ENCODE data around the gene SCYGR2.

SCYGR2 gene

GRCh38 chr2:227576110-227576509 lies 22.6 kb upstream of the SCYGR2 start:
- H3K9me3 ChIP-seq (ENCODE audit: control extremely low read depth in 1 of 5, control insufficient read depth in 4 of 5, insufficient read depth in 2 of 5, low read depth in 1 of 5, low read length in 4 of 5): no peaks in the 10 kb centered on the region
- peaks cover 0 to 2% (median 0%) of the 10 kb centered on the region in 5 experiments for H3K27me3 ChIP-seq (replicated peaks in 2 of 5; ENCODE audit: control insufficient read depth in 4 of 5, insufficient read depth in 5 of 5, low read length in 4 of 5)
- H3K36me3 ChIP-seq (ENCODE audit: control insufficient read depth in 4 of 4, insufficient read depth in 4 of 4, low read length in 3 of 4): no peaks in the 10 kb centered on the region
- H3K4me3 ChIP-seq (ENCODE audit: control insufficient read depth in 1 of 7, extremely low read depth in 1 of 7, insufficient read depth in 4 of 7, low read depth in 2 of 7, low read length in 6 of 7): no peak overlapping the region
- DNase-seq: no peak
- H3K4me1 ChIP-seq (ENCODE audit: control extremely low read depth in 1 of 4, control insufficient read depth in 4 of 4, insufficient read depth in 4 of 4, low read length in 3 of 4): no peaks in the 10 kb centered on the region
- POLR2A ChIA-PET: no interaction called here
- no peak overlapping the region for H3K27ac ChIP-seq (ENCODE audit: insufficient read depth in 1 of 2, low read depth in 1 of 2, low read length in 2 of 2, poor library complexity in 1 of 2, severe bottlenecking in 2 of 2)
- CTCF ChIA-PET: interaction anchor here (0.6 kb wide), 1 partner anchor 769 kb away, joined by 3 read pairs; no protein-coding TSS in a partner anchor

DNA sequence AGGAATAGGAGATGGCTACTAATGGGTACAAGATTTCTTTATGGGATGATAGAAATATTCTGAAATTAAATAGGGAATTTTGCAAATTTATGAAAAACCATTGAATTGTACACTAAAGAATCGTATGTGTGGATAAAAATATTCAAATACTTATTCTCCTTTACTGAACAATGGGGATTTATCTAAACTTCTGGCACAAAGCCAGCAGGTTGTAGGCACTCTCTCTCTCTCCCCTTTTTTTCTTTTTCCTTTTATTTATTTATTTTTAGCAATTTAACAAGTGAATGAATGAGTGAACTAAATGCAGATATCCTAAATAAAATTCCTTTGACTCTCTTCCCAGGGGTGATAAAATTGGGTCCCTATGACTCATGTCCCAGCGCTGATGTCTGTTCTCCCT lies 21.9 kb upstream of the SCYGR2 start:
- Histone ChIP-seq H3K27ac (ENCODE audit: insufficient read depth in 1 of 2, low read depth in 1 of 2, low read length in 2 of 2, poor library complexity in 1 of 2, severe bottlenecking in 2 of 2) (no peak overlapping the region), H3K27me3 (replicated peaks in 2 of 5; ENCODE audit: control insufficient read depth in 4 of 5, insufficient read depth in 5 of 5, low read length in 4 of 5) (peaks cover 0 to 2% (median 0%) of the 10 kb centered on the region in 5 experiments), H3K36me3 (ENCODE audit: control insufficient read depth in 4 of 4, insufficient read depth in 4 of 4, low read length in 3 of 4) (no peaks in the 10 kb centered on the region), H3K4me3 (ENCODE audit: control insufficient read depth in 1 of 7, extremely low read depth in 1 of 7, insufficient read depth in 4 of 7, low read depth in 2 of 7, low read length in 6 of 7) (no peak overlapping the region), H3K4me1 (ENCODE audit: control extremely low read depth in 1 of 4, control insufficient read depth in 4 of 4, insufficient read depth in 4 of 4, low read length in 3 of 4) (no peaks in the 10 kb centered on the region), H3K9me3 (ENCODE audit: control extremely low read depth in 1 of 5, control insufficient read depth in 4 of 5, insufficient read depth in 2 of 5, low read depth in 1 of 5, low read length in 4 of 5) (no peaks in the 10 kb centered on the region)
- ChIA-PET CTCF (no interaction called here), POLR2A (no interaction called here)
- no peak for DNase-seq
- 92% methylated on average over 1 of the region's 2 CpGs for WGBS (ENCODE audit: insufficient coverage)

DNA sequence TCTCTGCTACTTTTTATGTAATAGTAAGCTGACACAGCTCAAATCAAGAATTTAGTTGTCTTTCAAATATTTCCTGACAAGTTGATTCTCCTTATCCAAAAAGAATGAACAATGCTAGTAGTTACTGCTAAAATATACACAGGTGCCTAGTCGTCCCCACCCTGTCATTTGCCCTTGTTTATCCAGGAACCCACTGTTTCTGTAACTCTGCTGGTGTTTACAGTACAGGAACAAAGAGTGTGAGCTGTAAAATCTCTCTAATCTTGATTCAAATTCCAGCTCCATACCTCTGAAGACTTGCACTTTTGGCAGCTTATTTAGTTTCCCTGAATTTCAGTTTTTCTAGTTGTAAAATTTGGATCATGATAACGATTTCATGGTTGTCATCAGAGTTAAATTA lies 21.1 kb upstream of the SCYGR2 start:
- POLR2A ChIA-PET: no interaction called here

DNA sequence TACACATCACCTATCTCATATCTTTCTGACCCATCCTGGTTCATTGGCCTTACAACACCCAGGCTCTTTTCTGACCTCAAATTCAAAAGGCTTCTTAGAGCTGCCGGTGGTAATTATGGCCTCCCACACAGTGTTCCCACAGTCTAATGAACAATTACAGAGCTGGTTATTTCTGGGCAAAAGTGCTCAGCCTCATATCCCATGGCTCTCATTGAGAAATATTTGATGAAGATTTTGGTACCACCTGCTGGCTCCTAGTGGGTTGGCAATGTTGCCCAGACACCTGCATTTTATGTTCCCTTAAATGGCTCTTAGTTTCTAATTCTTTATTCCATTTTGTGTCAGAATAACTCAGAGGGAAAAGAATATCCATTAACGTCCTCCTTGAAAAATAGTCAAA lies 20.1 kb upstream of the SCYGR2 start:
- Histone ChIP-seq H3K4me1 (ENCODE audit: control extremely low read depth in 1 of 4, control insufficient read depth in 4 of 4, insufficient read depth in 4 of 4, low read length in 3 of 4) (no peaks in the 10 kb centered on the region), H3K4me3 (ENCODE audit: control insufficient read depth in 1 of 7, extremely low read depth in 1 of 7, insufficient read depth in 4 of 7, low read depth in 2 of 7, low read length in 6 of 7) (no peak overlapping the region), H3K9me3 (ENCODE audit: control extremely low read depth in 1 of 5, control insufficient read depth in 4 of 5, insufficient read depth in 2 of 5, low read depth in 1 of 5, low read length in 4 of 5) (peaks cover 0 to 6% (median 0%) of the 10 kb centered on the region in 5 experiments), H3K27me3 (replicated peaks in 2 of 5; ENCODE audit: control insufficient read depth in 4 of 5, insufficient read depth in 5 of 5, low read length in 4 of 5) (peaks cover 0 to 2% (median 0%) of the 10 kb centered on the region in 5 experiments), H3K36me3 (ENCODE audit: control insufficient read depth in 4 of 4, insufficient read depth in 4 of 4, low read length in 3 of 4) (no peaks in the 10 kb centered on the region), H3K27ac (ENCODE audit: insufficient read depth in 1 of 2, low read depth in 1 of 2, low read length in 2 of 2, poor library complexity in 1 of 2, severe bottlenecking in 2 of 2) (no peak overlapping the region)
- WGBS (ENCODE audit: insufficient coverage): 100% methylated on average over 2 of the region's 2 CpGs
- DNase-seq: peak in 2 of 3 donors; percentile 4 to 8
- CTCF ChIA-PET: interaction anchor here (1.2 kb wide), 1 partner anchor 11 kb away, joined by 5 read pairs; no protein-coding TSS in a partner anchor
- POLR2A ChIA-PET: no interaction called here

More for the DNA sequence above, 21.1 kb upstream of the SCYGR2 start:
- no peak for DNase-seq
- H3K9me3 ChIP-seq (ENCODE audit: control extremely low read depth in 1 of 5, control insufficient read depth in 4 of 5, insufficient read depth in 2 of 5, low read depth in 1 of 5, low read length in 4 of 5): peaks cover 0 to 3% (median 0%) of the 10 kb centered on the region in 5 experiments
- CTCF ChIA-PET: no interaction called here
- no peak overlapping the region for H3K27ac ChIP-seq (ENCODE audit: insufficient read depth in 1 of 2, low read depth in 1 of 2, low read length in 2 of 2, poor library complexity in 1 of 2, severe bottlenecking in 2 of 2)
- H3K4me1 ChIP-seq (ENCODE audit: control extremely low read depth in 1 of 4, control insufficient read depth in 4 of 4, insufficient read depth in 4 of 4, low read length in 3 of 4): no peaks in the 10 kb centered on the region
- no peaks in the 10 kb centered on the region for H3K36me3 ChIP-seq (ENCODE audit: control insufficient read depth in 4 of 4, insufficient read depth in 4 of 4, low read length in 3 of 4)
- no peak overlapping the region for H3K4me3 ChIP-seq (ENCODE audit: control insufficient read depth in 1 of 7, extremely low read depth in 1 of 7, insufficient read depth in 4 of 7, low read depth in 2 of 7, low read length in 6 of 7)
- peaks cover 0 to 2% (median 0%) of the 10 kb centered on the region in 5 experiments for H3K27me3 ChIP-seq (replicated peaks in 2 of 5; ENCODE audit: control insufficient read depth in 4 of 5, insufficient read depth in 5 of 5, low read length in 4 of 5)
- WGBS (ENCODE audit: insufficient coverage): no CpG with 5 or more reads among the region's 2 CpGs

GRCh38 chr2:227579791-227580190 lies 18.9 kb upstream of the SCYGR2 start:
- WGBS (ENCODE audit: insufficient coverage): no CpG with 5 or more reads among the region's 1 CpG
- Histone ChIP-seq H3K27ac (ENCODE audit: insufficient read depth in 1 of 2, low read depth in 1 of 2, low read length in 2 of 2, poor library complexity in 1 of 2, severe bottlenecking in 2 of 2) (no peak overlapping the region), H3K4me3 (ENCODE audit: control insufficient read depth in 1 of 7, extremely low read depth in 1 of 7, insufficient read depth in 4 of 7, low read depth in 2 of 7, low read length in 6 of 7) (no peak overlapping the region), H3K4me1 (ENCODE audit: control extremely low read depth in 1 of 4, control insufficient read depth in 4 of 4, insufficient read depth in 4 of 4, low read length in 3 of 4) (no peaks in the 10 kb centered on the region), H3K9me3 (ENCODE audit: control extremely low read depth in 1 of 5, control insufficient read depth in 4 of 5, insufficient read depth in 2 of 5, low read depth in 1 of 5, low read length in 4 of 5) (peaks cover 0 to 6% (median 0%) of the 10 kb centered on the region in 5 experiments), H3K27me3 (replicated peaks in 2 of 5; ENCODE audit: control insufficient read depth in 4 of 5, insufficient read depth in 5 of 5, low read length in 4 of 5) (no peaks in the 10 kb centered on the region), H3K36me3 (ENCODE audit: control insufficient read depth in 4 of 4, insufficient read depth in 4 of 4, low read length in 3 of 4) (no peaks in the 10 kb centered on the region)
- POLR2A ChIA-PET: no interaction called here
- no peak for DNase-seq
- CTCF ChIA-PET: no interaction called here

- ChIA-PET POLR2A (no interaction called here), CTCF (no interaction called here)
- no peaks in the 10 kb centered on the region for H3K4me1 ChIP-seq (ENCODE audit: control extremely low read depth in 1 of 4, control insufficient read depth in 4 of 4, insufficient read depth in 4 of 4, low read length in 3 of 4)
- DNase-seq: no peak
- H3K4me3 ChIP-seq (ENCODE audit: control insufficient read depth in 1 of 7, extremely low read depth in 1 of 7, insufficient read depth in 4 of 7, low read depth in 2 of 7, low read length in 6 of 7): no peak overlapping the region
- H3K27me3 ChIP-seq (replicated peaks in 2 of 5; ENCODE audit: control insufficient read depth in 4 of 5, insufficient read depth in 5 of 5, low read length in 4 of 5): no peaks in the 10 kb centered on the region
- no peak overlapping the region for H3K27ac ChIP-seq (ENCODE audit: insufficient read depth in 1 of 2, low read depth in 1 of 2, low read length in 2 of 2, poor library complexity in 1 of 2, severe bottlenecking in 2 of 2)
- H3K36me3 ChIP-seq (ENCODE audit: control insufficient read depth in 4 of 4, insufficient read depth in 4 of 4, low read length in 3 of 4): no peaks in the 10 kb centered on the region
- peaks cover 0 to 6% (median 0%) of the 10 kb centered on the region in 5 experiments for H3K9me3 ChIP-seq (ENCODE audit: control extremely low read depth in 1 of 5, control insufficient read depth in 4 of 5, insufficient read depth in 2 of 5, low read depth in 1 of 5, low read length in 4 of 5)
Observed at GRCh38 chr2:227582369-227582768, 16.3 kb upstream of the SCYGR2 start.

GRCh38 chr2:227592694-227593387 lies 5.9 kb upstream of the SCYGR2 start:
- H3K27ac ChIP-seq (ENCODE audit: insufficient read depth in 1 of 2, low read depth in 1 of 2, low read length in 2 of 2, poor library complexity in 1 of 2, severe bottlenecking in 2 of 2): no peak overlapping the region
- H3K27me3 ChIP-seq (replicated peaks in 2 of 5; ENCODE audit: control insufficient read depth in 4 of 5, insufficient read depth in 5 of 5, low read length in 4 of 5): peaks cover 0 to 9% (median 0%) of the 10 kb centered on the region in 5 experiments
- DNase-seq: peak in 1 of 3 donors; percentile 4
- ChIA-PET CTCF (no interaction called here), POLR2A (no interaction called here)
- H3K9me3 ChIP-seq (ENCODE audit: control extremely low read depth in 1 of 5, control insufficient read depth in 4 of 5, insufficient read depth in 2 of 5, low read depth in 1 of 5, low read length in 4 of 5): no peaks in the 10 kb centered on the region
- H3K4me3 ChIP-seq (ENCODE audit: control insufficient read depth in 1 of 7, extremely low read depth in 1 of 7, insufficient read depth in 4 of 7, low read depth in 2 of 7, low read length in 6 of 7): no peak overlapping the region
- no peaks in the 10 kb centered on the region for H3K36me3 ChIP-seq (ENCODE audit: control insufficient read depth in 4 of 4, insufficient read depth in 4 of 4, low read length in 3 of 4)
- no peaks in the 10 kb centered on the region for H3K4me1 ChIP-seq (ENCODE audit: control extremely low read depth in 1 of 4, control insufficient read depth in 4 of 4, insufficient read depth in 4 of 4, low read length in 3 of 4)
- no CpG with 5 or more reads among the region's 1 CpG for WGBS (ENCODE audit: insufficient coverage)
